Stimulated activated CD8-positive, alpha-beta memory T cell treated with anti-CD3 and anti-CD28 coated beads, Interleukin-12 subunit alpha, Interleukin-12 subunit beta, amount 100 ng/mL, for 1 hour (primary cell): ENCODE data around the gene CEP164.

Experiments used
- DNase-seq: peaks from one replicate; pipeline ENCODE4 v3.0.0-alpha.2; 2020; ENCODE audit warnings: low read depth

The CEP164 gene

DNA sequence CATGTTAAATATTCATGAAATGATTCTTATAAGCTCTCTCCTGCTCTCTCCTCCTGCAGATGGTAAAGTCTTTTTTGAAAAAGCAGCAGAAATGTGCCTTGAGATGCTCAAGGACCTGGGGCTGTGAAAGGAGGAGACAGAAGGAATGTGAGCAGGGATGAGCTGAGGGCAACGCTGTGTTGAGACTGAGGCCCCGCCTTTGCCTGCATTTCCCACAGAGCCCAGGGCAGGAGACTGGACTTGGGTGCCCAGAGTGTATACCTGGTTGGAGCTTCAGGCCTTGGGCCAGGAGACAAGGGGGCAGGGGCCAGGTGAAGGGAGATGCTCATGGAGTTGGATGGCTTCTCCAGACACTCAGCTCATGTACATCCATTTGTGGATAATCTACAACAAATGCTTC, 39.2 kb downstream of the CEP164 start:
- DNase-seq = no peak

DNA sequence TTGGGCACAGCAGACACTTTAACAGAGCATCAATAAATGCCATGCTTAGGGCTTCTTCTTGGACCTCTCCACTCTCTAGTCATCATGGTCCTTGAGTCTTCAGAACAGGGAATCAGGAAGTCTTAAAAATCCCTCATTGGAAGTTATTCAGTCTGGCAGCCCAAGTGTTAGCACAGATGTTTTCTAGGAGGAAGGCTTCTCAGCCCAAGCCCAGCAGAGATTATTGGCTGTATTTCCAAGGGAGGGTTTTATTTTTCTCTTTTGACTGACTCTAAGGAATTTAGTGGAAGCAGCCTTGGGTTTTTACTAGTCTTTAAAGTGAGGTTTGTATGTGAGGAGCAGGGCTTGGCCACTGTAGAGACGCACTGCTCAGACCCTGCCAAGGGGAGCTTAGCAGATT, 41.9 kb downstream of the CEP164 start:
- no peak for DNase-seq

GRCh38 chr11:117371453-117371852, 43.8 kb downstream of the CEP164 start:
- no peak for DNase-seq

- DNase-seq = no peak
These were observed 46.8 kb downstream of the CEP164 start for GRCh38 chr11:117374316-117375055.

DNA sequence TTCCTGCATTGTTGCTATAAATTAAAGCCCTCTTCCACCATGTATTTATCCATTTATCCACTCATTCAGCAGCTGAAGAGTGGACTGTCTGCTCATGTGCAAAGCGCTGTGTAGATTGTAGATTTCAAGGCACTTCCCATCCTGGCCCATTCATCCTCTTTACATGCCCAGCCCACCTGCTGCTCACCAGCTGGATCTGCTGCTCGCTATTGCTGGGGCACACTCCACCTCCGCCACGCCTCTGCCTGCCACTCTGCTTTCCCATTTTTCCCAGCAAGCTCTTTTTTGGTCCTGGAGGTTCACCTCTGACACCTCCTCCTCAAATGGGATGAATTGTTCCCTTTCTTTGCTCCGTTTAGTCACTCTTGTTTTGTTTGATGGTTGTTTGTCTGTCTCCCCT, 48.3 kb downstream of the CEP164 start:
- DNase-seq = no peak

- no peak for DNase-seq
These were observed 48.9 kb downstream of the CEP164 start for GRCh38 chr11:117376517-117376916.

DNA sequence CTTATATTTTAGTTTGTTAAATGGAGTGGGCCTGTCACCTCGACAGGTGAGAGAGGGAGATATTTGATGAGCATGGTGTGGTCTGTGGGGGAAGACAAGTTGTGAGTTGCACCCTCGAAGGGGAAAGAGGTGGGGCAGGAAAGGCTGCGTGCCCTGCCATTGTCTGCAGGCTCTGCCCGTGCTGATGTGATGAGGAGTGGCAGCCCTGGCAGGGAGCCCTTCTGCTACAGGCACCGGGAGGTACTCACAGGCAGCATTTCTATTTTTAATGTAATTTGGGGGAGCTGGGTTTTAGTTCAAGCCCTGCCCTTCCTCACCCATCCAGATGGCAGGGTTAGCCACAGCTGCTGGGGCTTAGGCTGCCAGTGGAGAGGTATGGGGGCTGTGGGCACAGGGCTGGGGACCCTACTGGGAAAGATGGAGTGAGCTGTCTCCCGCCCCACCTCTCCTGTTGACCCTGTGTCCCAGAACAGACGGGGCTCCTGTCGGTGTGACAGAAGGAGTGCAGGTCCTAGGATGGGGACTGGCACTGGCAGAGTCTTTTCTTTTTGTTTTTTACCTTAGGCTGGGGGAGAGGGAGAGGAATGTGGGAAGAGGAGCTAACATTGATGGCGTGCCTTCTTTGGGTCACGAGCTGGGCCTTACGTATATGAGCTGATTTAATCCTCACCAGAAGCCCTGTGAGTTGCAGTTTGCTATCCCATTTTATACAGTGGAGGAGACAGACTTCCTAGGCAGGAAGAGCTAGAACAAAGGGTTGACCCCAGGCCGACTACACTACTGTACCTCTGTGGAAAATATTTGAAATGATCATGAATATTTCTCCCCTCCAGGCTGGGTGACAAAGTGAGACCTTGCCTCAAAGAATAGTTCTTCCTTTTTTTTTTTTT, 51.6 kb downstream of the CEP164 start:
- no peak for DNase-seq

DNA sequence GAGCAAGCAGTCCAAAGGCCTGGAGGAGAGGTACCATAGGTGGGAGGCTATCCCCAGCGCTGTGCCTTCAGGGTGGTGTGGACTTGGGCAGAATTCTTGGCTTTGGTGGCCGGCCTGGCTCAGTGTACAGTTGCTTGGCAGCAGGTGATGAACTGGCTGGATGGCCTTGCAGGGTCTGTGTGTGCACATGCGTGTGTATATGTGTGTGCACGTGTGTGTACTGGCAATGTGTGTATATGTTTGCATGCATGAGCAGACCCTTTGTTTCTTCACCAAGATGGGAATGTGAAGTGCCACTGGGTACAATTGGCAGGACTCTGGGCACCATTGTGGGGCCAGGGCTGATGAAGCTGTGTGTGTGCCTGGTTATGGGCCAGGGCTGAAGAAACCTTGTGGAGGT, 53.0 kb downstream of the CEP164 start:
- DNase-seq = no peak

GRCh38 chr11:117381481-117382387, 54.1 kb downstream of the CEP164 start:
- no peak for DNase-seq

DNA sequence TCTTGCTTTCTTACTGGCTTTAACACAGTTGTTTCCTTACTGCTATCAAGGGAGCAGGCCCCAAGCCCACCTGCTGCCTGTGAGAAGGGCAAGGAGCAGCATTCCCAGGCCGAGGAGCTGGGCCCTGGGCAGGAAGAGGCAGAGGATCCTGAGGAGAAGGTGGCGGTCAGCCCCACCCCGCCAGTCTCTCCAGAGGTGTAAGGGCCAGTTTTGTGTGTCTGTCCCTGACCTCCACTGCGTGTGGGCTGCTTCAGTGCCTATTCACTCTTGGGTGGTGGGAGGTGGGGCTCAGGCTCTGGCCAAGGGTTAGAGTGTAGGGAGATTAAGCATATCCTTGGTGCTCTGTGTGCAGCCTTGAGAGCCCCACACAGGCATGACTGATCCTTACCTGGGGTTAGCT, 55.1 kb downstream of the CEP164 start:
- DNase-seq = no peak

GRCh38 chr11:117384045-117384444, 56.4 kb downstream of the CEP164 start:
- DNase-seq = no peak

GRCh38 chr11:117385471-117385870, 57.8 kb downstream of the CEP164 start:
- no peak for DNase-seq

- no peak for DNase-seq
These were observed 58.3 kb downstream of the CEP164 start for GRCh38 chr11:117385906-117386305.

DNA sequence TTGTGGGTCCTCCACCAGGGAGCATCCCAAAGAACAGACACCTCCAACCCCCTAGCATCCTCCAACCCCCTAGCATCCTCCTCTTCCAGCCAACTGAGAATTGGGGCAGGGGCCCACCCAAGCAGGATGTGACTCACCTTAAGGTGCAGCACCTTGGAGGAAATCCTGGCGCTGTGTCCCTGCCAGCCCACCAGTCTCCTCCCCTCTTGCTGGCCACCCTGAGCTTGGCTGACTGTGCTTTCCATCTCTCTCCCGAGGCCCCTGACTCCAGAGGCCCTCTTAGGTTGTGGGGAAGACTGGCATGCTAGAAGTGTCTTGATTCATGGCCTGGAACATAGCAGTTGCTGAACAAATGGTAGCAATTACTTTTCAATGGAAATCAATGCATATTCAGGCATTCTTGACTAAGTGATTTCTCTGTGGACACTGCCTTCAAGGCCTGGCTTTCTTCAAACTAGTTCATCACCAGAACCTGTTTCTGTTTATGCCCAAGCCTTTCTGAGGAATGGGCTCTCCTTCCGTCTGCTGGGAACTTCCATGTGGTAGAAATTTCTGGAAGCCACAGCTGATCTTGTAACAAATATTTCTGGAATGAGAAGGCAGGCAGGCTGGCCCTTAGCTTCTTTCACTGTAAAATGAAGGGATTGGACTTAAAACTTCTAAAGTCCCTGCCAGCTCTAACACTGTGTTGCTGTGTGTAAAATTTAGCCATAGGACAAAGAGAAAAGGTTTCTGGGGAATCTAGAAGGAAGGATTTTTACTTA, 60.5 kb downstream of the CEP164 start:
- no peak for DNase-seq

- no peak for DNase-seq
These were observed 63.1 kb downstream of the CEP164 start for GRCh38 chr11:117390743-117391142.

DNA sequence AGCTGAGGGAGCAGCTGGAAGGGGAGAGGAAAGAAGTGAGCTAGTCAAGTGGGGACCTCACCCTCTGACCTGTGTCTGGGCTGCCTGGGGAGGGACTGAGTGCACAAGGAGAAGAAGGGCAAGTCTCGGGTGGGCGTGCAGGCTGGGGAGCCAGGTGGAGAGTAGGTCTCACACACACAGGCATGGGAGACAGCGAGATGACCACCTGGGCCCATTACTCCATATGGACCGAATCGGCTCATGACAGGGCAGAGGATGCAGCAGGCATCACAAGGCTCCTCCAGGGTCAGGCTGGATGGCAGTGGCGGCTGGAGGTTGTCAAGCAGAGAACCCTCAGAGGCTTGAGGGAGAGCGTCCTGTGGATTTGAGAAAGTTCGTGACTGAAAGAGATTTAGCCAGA, 63.5 kb downstream of the CEP164 start:
- no peak for DNase-seq

GRCh38 chr11:117392001-117392690, 64.5 kb downstream of the CEP164 start:
- no peak for DNase-seq

- DNase-seq = no peak
These were observed 65.3 kb downstream of the CEP164 start for GRCh38 chr11:117392979-117393378.

- no peak for DNase-seq
These were observed 66.7 kb downstream of the CEP164 start for GRCh38 chr11:117394221-117394925.

- DNase-seq = no peak
These were observed 67.8 kb downstream of the CEP164 start for GRCh38 chr11:117395476-117395875.
